Measurements from ENCODE around the gene AGAP2.

AGAP2 gene

DNA sequence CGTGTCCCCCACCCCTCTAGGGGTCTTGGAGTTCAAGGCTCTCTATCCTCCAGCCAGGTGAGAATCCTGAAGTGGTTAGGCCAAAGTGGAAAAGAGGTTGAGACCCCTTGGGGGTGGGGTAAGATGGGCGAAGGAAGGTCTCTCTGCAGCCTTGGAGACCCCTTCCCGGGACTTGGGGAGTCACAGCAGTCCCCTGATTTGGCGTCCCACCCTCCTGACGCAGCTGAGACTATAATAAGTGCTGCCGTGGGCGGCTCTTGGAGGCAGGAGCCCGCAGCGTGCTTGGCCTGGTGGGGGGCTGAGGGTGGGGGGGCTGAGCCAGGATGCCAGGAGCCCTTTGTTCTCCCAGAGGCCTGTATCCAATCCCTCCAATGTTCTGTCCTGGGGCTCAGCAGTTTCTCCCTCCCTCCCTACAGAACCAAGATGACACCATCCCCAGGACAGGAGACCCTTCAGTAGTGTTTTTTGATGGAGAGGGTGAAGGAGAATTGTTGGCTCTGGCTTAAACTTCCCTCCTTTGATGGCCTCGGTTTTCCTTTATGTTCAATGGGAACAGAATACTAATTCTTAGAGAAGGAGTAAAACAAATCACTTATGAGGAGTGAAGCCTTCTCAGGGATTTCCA, 1.5 kb upstream of the AGAP2 start:
- H3K4me3 ChIP-seq (ENCODE audit: low read length), result no peak overlapping the region
- no peak for DNase-seq (ENCODE audit: low read depth)

GRCh38 chr12:57739387-57739786, 845 bp upstream of the AGAP2 start:
- TF ChIP-seq, protein P1, sequence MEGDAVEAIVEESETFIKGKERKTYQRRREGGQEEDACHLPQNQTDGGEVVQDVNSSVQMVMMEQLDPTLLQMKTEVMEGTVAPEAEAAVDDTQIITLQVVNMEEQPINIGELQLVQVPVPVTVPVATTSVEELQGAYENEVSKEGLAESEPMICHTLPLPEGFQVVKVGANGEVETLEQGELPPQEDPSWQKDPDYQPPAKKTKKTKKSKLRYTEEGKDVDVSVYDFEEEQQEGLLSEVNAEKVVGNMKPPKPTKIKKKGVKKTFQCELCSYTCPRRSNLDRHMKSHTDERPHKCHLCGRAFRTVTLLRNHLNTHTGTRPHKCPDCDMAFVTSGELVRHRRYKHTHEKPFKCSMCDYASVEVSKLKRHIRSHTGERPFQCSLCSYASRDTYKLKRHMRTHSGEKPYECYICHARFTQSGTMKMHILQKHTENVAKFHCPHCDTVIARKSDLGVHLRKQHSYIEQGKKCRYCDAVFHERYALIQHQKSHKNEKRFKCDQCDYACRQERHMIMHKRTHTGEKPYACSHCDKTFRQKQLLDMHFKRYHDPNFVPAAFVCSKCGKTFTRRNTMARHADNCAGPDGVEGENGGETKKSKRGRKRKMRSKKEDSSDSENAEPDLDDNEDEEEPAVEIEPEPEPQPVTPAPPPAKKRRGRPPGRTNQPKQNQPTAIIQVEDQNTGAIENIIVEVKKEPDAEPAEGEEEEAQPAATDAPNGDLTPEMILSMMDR (conservative IDR thresholded peaks at IDR 0.05; ENCODE audit: low read length), result no peak
- DNase-seq (ENCODE audit: low read depth), result no peak
- no peak overlapping the region for H3K4me3 ChIP-seq (ENCODE audit: low read length)

More for the DNA sequence above, 1.5 kb upstream of the AGAP2 start:
- TF ChIP-seq, protein P1 (conservative IDR thresholded peaks at IDR 0.05; ENCODE audit: low read length), result no peak

DNA sequence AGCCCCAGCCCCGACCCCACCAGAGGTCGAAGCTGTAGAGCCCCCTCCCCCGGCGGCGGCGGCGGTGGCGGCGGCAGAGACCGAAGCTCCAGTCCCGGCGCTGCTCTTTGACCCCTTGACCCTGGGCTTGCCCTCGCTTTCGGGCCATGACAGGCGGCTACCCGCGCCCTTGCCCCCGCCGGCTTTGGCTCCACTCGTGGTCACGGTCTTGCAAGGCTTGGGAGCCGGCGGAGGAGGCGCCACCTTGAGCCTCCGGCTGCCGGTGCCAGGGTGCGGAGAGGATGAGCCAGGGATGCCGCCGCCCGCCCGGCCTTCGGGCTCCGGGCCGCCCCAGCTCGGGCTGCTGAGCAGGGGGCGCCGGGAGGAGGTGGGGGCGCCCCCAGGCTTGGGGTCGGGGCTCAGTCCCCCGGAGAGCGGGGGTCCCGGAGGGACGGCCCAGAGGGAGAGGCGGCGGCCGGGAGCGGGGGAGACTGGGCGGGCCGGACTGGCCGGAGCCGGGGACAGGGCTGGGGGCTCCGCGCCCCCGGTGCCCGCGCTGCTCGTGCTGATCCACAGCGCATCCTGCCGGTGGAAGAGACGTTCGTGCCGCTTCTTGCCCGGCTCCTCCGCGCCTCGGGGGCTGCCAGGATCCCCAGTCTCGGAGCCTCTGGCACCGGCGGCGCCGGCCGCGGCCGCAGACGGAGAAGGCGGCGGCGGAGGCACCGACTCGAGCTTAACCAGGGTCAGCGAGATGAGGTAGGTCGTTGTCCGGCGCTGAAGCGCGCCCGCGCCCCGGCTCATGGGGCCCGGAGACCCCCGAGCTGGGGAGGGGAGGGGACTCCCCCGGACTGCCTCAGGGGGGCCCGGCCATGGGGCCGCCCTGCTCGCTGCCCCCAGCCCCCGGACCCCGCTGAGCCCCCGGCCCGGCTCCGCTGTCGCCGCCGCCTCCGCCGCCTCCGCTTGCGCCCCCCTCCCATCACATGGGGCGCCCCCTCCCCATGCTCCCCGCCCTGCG, 778 bp downstream of the AGAP2 start:
- DNase-seq (ENCODE audit: low read depth), result no peak
- peak overlapping the region; percentile 15 for H3K4me3 ChIP-seq (ENCODE audit: low read length)
- TF ChIP-seq, protein P1 (conservative IDR thresholded peaks at IDR 0.05; ENCODE audit: low read length), result peak; percentile 34

DNA sequence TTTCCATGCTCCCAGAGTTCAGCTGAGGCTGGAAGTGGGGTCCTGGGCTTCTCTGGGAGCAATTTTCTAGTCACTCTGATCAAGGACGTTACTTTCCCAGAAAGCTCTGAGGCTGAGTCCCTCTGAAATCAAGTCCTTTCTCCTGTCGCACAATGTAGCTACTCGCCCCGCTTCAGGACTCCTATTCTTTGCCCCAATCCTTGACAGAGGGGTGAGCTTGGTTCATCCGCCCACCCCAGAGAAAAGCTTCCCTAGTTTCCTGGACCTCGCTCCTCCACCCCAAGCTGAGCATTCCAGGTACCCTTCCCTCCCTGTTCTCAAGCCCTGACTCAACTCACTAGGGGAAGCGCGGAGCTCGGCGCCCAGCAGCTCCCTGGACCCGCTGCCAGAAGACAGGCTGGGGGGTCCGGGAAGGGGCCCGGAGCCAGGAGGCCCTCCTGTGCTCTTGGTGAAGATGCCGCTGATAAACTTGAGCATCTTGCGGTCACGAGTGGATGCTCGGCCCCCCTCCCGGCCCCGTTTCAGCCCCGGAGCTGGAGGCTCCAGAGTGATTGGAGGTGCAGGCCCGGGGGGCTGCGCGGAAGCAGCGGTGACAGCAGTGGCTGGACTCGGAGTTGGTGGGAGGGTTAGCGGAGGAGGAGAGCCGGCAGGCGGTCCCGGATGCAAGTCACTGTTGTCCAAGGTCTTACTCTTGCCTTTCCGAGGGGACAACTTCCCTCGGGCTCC, 1.6 kb downstream of the AGAP2 start:
- no peak overlapping the region for H3K4me3 ChIP-seq (ENCODE audit: low read length)
- TF ChIP-seq, protein P1 (conservative IDR thresholded peaks at IDR 0.05; ENCODE audit: low read length), result no peak
- no peak for DNase-seq (ENCODE audit: low read depth)

GRCh38 chr12:57735952-57736740, 2.4 kb downstream of the AGAP2 start:
- TF ChIP-seq, protein P1 (conservative IDR thresholded peaks at IDR 0.05; ENCODE audit: low read length), result peak; percentile 33; the same call in 1 of the 2 replicates
- no peak for DNase-seq (ENCODE audit: low read depth)
- no peak overlapping the region; the same call in 1 of the 2 replicates for H3K4me3 ChIP-seq (ENCODE audit: low read length)

DNA sequence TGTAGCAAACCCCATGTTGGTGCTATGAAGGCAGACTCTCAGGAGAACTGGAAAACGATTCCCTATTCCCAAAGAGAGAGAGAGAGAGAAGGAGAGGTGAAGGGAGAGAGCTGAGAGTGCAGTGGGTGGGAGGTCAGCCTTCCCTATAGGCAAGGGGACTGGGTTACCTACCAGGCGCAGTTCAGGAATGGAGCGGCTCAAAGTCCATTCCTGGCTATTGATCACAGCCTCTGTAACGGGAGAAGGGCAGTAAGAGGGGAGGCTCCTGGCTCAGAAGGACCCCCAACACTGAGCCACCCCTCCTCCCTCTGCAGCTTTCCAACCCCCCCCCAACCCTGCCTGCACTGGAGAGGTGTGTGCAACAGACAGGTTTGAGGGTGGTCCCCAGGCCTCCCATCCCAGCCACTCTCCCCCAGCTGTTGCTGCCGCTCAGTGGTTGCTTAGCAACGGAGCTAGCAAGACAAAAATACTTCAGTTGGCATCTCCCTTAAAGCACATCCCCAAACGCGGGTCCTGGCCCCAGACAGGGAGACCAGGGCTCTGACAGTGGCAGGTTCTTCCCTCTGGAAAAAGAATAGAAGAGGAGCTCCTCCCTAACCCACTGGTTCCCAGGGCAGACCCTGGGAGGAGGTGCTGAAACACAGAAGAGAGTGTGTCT, 3.2 kb downstream of the AGAP2 start:
- H3K4me3 ChIP-seq (ENCODE audit: low read length), result no peak overlapping the region
- TF ChIP-seq, protein P1 (conservative IDR thresholded peaks at IDR 0.05; ENCODE audit: low read length), result no peak
- no peak for DNase-seq (ENCODE audit: low read depth)
